CMK (cell line): ENCODE results near the gene YARS1.

Source experiments
- DNase-seq: peaks from one replicate; pipeline ENCODE4 v3.0.0-alpha.2; 2010; ENCODE audit warnings: low read depth

Gene YARS1

GRCh38 chr1:32765570-32766327, 51.4 kb downstream of the YARS1 start:
- no peak for DNase-seq

GRCh38 chr1:32764826-32765569, 52.2 kb downstream of the YARS1 start:
- no peak for DNase-seq

- no peak for DNase-seq
These were observed 53.9 kb downstream of the YARS1 start for GRCh38 chr1:32763221-32763620.

GRCh38 chr1:32761936-32762335, 55.2 kb downstream of the YARS1 start:
- no peak for DNase-seq

- no peak for DNase-seq
These were observed 55.8 kb downstream of the YARS1 start for GRCh38 chr1:32761253-32761877.

- DNase-seq, result no peak
These were observed 57.0 kb downstream of the YARS1 start for GRCh38 chr1:32759997-32760623.

- DNase-seq, result no peak
These were observed 57.6 kb downstream of the YARS1 start for GRCh38 chr1:32759521-32759981.

GRCh38 chr1:32758795-32759430, 58.2 kb downstream of the YARS1 start:
- no peak for DNase-seq

- DNase-seq, result no peak
These were observed 58.9 kb downstream of the YARS1 start for GRCh38 chr1:32758177-32758794.

- peak; percentile 85 for DNase-seq
These were observed 59.8 kb downstream of the YARS1 start for GRCh38 chr1:32757213-32757895.

GRCh38 chr1:32755810-32756159, 61.4 kb downstream of the YARS1 start:
- DNase-seq, result no peak

- DNase-seq, result no peak
These were observed 61.9 kb downstream of the YARS1 start for GRCh38 chr1:32755098-32755809.

GRCh38 chr1:32754317-32755097, 62.7 kb downstream of the YARS1 start:
- DNase-seq, result no peak

GRCh38 chr1:32753532-32754316, 63.4 kb downstream of the YARS1 start:
- peak; percentile 61 for DNase-seq

GRCh38 chr1:32749771-32750170, 67.4 kb downstream of the YARS1 start:
- DNase-seq, result no peak

- no peak for DNase-seq
These were observed 67.8 kb downstream of the YARS1 start for GRCh38 chr1:32749332-32749731.

- DNase-seq, result no peak
These were observed 68.2 kb downstream of the YARS1 start for GRCh38 chr1:32748926-32749325.

GRCh38 chr1:32748348-32748747, 68.8 kb downstream of the YARS1 start:
- no peak for DNase-seq

- no peak for DNase-seq
These were observed 71.0 kb downstream of the YARS1 start for GRCh38 chr1:32746130-32746529.
